ACC112 (cell line): Measurements from ENCODE around the gene CPEB4.

Source experiments
- H2AFZ ChIP-seq: fragments of 200-600 bp; sonication (generic); one replicate; pipeline ENCODE4 v1.6.0; 2017; ENCODE audit warnings: antibody characterized with exemption, low read length; ENCODE audit not compliant: unreplicated experiment
- H3K27ac ChIP-seq: fragments of 200-600 bp; sonication (generic); 2 replicates; pipeline ENCODE4 v1.5.1; 2014; ENCODE audit warnings: low read depth, mild to moderate bottlenecking, antibody characterized with exemption, low read length, moderate library complexity
- H3K27me3 ChIP-seq: fragments of 200-600 bp; sonication (generic); 2 replicates; pipeline ENCODE4 v1.6.1; 2014; ENCODE audit warnings: mild to moderate bottlenecking, antibody characterized with exemption, low read length, moderate library complexity, mixed read lengths; ENCODE audit not compliant: insufficient read depth
- H3K36me3 ChIP-seq: fragments of 200-600 bp; sonication (generic); 2 replicates; pipeline ENCODE4 v1.6.1; 2016; ENCODE audit warnings: mild to moderate bottlenecking, antibody characterized with exemption, low read length, moderate library complexity, mixed read lengths; ENCODE audit not compliant: insufficient read depth
- H3K4me1 ChIP-seq: fragments of 200-600 bp; sonication (generic); one replicate; pipeline ENCODE4 v1.6.1; 2016; ENCODE audit warnings: low read length, mixed read lengths; ENCODE audit not compliant: insufficient read depth, unreplicated experiment, control insufficient read depth
- H3K4me3 ChIP-seq: fragments of 200-600 bp; sonication (generic); 2 replicates; pipeline ENCODE4 v1.5.1; 2014; ENCODE audit warnings: mild to moderate bottlenecking, low read depth, low read length
- H3K79me2 ChIP-seq: fragments of 200-600 bp; sonication (generic); one replicate; pipeline ENCODE4 v1.6.0; 2016; ENCODE audit warnings: low read length; ENCODE audit not compliant: control insufficient read depth, unreplicated experiment, insufficient read depth

Gene CPEB4

GRCh38 chr5:173953528-173954090, 65.5 kb downstream of the CPEB4 start:
- no peak overlapping the region for H3K27ac ChIP-seq
- no peaks in the 10 kb centered on the region for H3K4me1 ChIP-seq
- no peaks in the 10 kb centered on the region for H3K79me2 ChIP-seq
- H3K4me3 ChIP-seq, result no peak overlapping the region
- H3K27me3 ChIP-seq, result no peaks in the 10 kb centered on the region
- peaks cover 38% of the 10 kb centered on the region for H3K36me3 ChIP-seq
- H2AFZ ChIP-seq, result no peak overlapping the region

GRCh38 chr5:173954671-173955521, 66.7 kb downstream of the CPEB4 start:
- no peak overlapping the region for H3K4me3 ChIP-seq
- no peaks in the 10 kb centered on the region for H3K27me3 ChIP-seq
- peaks cover 37% of the 10 kb centered on the region for H3K36me3 ChIP-seq

GRCh38 chr5:173960986-173961385, 72.8 kb downstream of the CPEB4 start:
- Histone ChIP-seq H3K27me3 (no peaks in the 10 kb centered on the region), H3K27ac (no peak overlapping the region), H2AFZ (no peak overlapping the region), H3K4me3 (no peak overlapping the region), H3K4me1 (no peaks in the 10 kb centered on the region), H3K36me3 (peaks cover 3% of the 10 kb centered on the region), H3K79me2 (no peaks in the 10 kb centered on the region)

More at GRCh38 chr5:173954671-173955521, 66.7 kb downstream of the CPEB4 start:
- Histone ChIP-seq H3K27ac (no peak overlapping the region), H2AFZ (no peak overlapping the region), H3K79me2 (no peaks in the 10 kb centered on the region), H3K4me1 (no peaks in the 10 kb centered on the region)

- H3K4me1 ChIP-seq, result no peaks in the 10 kb centered on the region
- no peak overlapping the region for H2AFZ ChIP-seq
- H3K27me3 ChIP-seq, result no peaks in the 10 kb centered on the region
- H3K27ac ChIP-seq, result no peak overlapping the region
- no peaks in the 10 kb centered on the region for H3K79me2 ChIP-seq
- no peak overlapping the region for H3K4me3 ChIP-seq
- peaks cover 3% of the 10 kb centered on the region for H3K36me3 ChIP-seq
Measured at GRCh38 chr5:173961418-173961817, 73.3 kb downstream of the CPEB4 start.

GRCh38 chr5:173962436-173962972, 74.4 kb downstream of the CPEB4 start:
- no peaks in the 10 kb centered on the region for H3K27me3 ChIP-seq
- no peaks in the 10 kb centered on the region for H3K4me1 ChIP-seq
- H2AFZ ChIP-seq, result no peak overlapping the region
- no peak overlapping the region for H3K4me3 ChIP-seq
- no peaks in the 10 kb centered on the region for H3K79me2 ChIP-seq
- H3K36me3 ChIP-seq, result no peaks in the 10 kb centered on the region; the same call in 1 of the 2 replicates
- no peak overlapping the region for H3K27ac ChIP-seq

GRCh38 chr5:173963182-173963838, 75.2 kb downstream of the CPEB4 start:
- no peak overlapping the region for H3K4me3 ChIP-seq

GRCh38 chr5:173963867-173964441, 75.8 kb downstream of the CPEB4 start:
- Histone ChIP-seq H3K4me1 (no peaks in the 10 kb centered on the region), H3K79me2 (no peaks in the 10 kb centered on the region), H2AFZ (no peak overlapping the region), H3K27ac (no peak overlapping the region), H3K27me3 (no peaks in the 10 kb centered on the region), H3K4me3 (no peak overlapping the region), H3K36me3 (no peaks in the 10 kb centered on the region; the same call in 1 of the 2 replicates)

More at GRCh38 chr5:173963182-173963838, 75.2 kb downstream of the CPEB4 start:
- no peaks in the 10 kb centered on the region; the same call in 1 of the 2 replicates for H3K36me3 ChIP-seq
- no peaks in the 10 kb centered on the region for H3K27me3 ChIP-seq
- H3K79me2 ChIP-seq, result no peaks in the 10 kb centered on the region
- no peak overlapping the region for H3K27ac ChIP-seq
- H3K4me1 ChIP-seq, result no peaks in the 10 kb centered on the region
- no peak overlapping the region for H2AFZ ChIP-seq

GRCh38 chr5:173964506-173964905, 76.4 kb downstream of the CPEB4 start:
- H3K27ac ChIP-seq, result no peak overlapping the region

GRCh38 chr5:173967241-173967640, 79.1 kb downstream of the CPEB4 start:
- H3K4me3 ChIP-seq, result no peak overlapping the region
- no peaks in the 10 kb centered on the region for H3K36me3 ChIP-seq
- no peak overlapping the region for H2AFZ ChIP-seq
- H3K4me1 ChIP-seq, result no peaks in the 10 kb centered on the region
- H3K27me3 ChIP-seq, result no peaks in the 10 kb centered on the region
- no peaks in the 10 kb centered on the region for H3K79me2 ChIP-seq
- H3K27ac ChIP-seq, result no peak overlapping the region

More at GRCh38 chr5:173964506-173964905, 76.4 kb downstream of the CPEB4 start:
- Histone ChIP-seq H3K4me3 (no peak overlapping the region), H3K36me3 (no peaks in the 10 kb centered on the region), H2AFZ (no peak overlapping the region), H3K27me3 (no peaks in the 10 kb centered on the region), H3K4me1 (no peaks in the 10 kb centered on the region), H3K79me2 (no peaks in the 10 kb centered on the region)

GRCh38 chr5:173968154-173968797, 80.1 kb downstream of the CPEB4 start:
- Histone ChIP-seq H3K36me3 (no peaks in the 10 kb centered on the region), H2AFZ (no peak overlapping the region), H3K4me1 (no peaks in the 10 kb centered on the region), H3K4me3 (no peak overlapping the region), H3K79me2 (no peaks in the 10 kb centered on the region), H3K27ac (no peak overlapping the region), H3K27me3 (no peaks in the 10 kb centered on the region)
